Endothelial cell of umbilical vein (primary cell): ENCODE measurements around the gene TACC3. TPM values are rescaled to one million over a fixed set of nuclear protein-coding genes. Genes with fewer than 3 reads are reported as not detected.

Experiments used
- BruUV-seq: library from RNA; stranded (reverse); fragments of 400-500 nt; replicated peaks from 2 replicates; lab custom pipeline; 2021; lab: Mats Ljungman, UMichigan
- CTCF ChIA-PET: fragments of 300-600, 350-600 bp; sonication (Branson Sonifier 250); formaldehyde crosslinking; loops from one replicate; lab custom pipeline; 2021; ENCODE audit warnings: antibody characterized with exemption, inconsistent platforms; lab: Charles Lee
- POLR2A ChIA-PET: fragments of 300-600, 350-600 bp; sonication (Branson Sonifier 250); formaldehyde crosslinking; loops from one replicate; lab custom pipeline; 2021; ENCODE audit warnings: antibody characterized with exemption, inconsistent platforms; lab: Charles Lee
- DNase-seq: peaks from one replicate; pipeline ENCODE4 v3.0.0-alpha.2; 2011; ENCODE audit warnings: low read depth, low spot score
- FAIRE-seq: peaks from 2 replicates; lab custom pipeline; 2011; peaks lifted over from hg19 to GRCh38; lab: Jason Lieb, UNC
- H2AFZ ChIP-seq: 2 replicates; pipeline ENCODE4 v1.6.0; 2012; ENCODE audit warnings: low read depth, low read length, control low read depth, inconsistent platforms
- H3K27ac ChIP-seq: 2 replicates; pipeline ENCODE4 v1.5.1; 2011; ENCODE audit warnings: low read depth, mild to moderate bottlenecking, control low read depth, low read length, moderate library complexity; ENCODE audit not compliant: insufficient read depth
- H3K27me3 ChIP-seq, 2 experiments: 2 replicates each; pipeline versions ENCODE4 v1.6.0 to v1.6.1; 2011; ENCODE audit warnings: low read length in 2 of 2, mixed read lengths in 1 of 2; ENCODE audit not compliant: control insufficient read depth in 2 of 2, insufficient read depth in 2 of 2
- H3K36me3 ChIP-seq, 2 experiments: 2 replicates in 1 of 2; 3 replicates in 1 of 2; pipeline ENCODE4 v1.5.1; 2011; ENCODE audit warnings: low read length in 2 of 2, mild to moderate bottlenecking in 1 of 2, moderate library complexity in 1 of 2; ENCODE audit not compliant: control insufficient read depth in 2 of 2, insufficient read depth in 2 of 2; ENCODE audit errors: extremely low read depth in 1 of 2
- H3K4me1 ChIP-seq: 3 replicates; pipeline ENCODE4 v1.5.1; 2011; ENCODE audit warnings: mild to moderate bottlenecking, low read length; ENCODE audit not compliant: control insufficient read depth, insufficient read depth; ENCODE audit errors: extremely low read depth
- H3K4me2 ChIP-seq: 2 replicates; pipeline ENCODE4 v1.6.1; 2011; ENCODE audit warnings: low read length, control low read depth, mixed read lengths; ENCODE audit not compliant: insufficient read depth
- H3K4me3 ChIP-seq, 3 experiments: fragments of 200-600 bp in 1 of 3; sonication (generic), shearing (Covaris generic) in 1 of 3; replicated peaks in 1 of 3; 2 replicates each; pipeline ENCODE4 v1.5.1; 2011 to 2016; ENCODE audit warnings: control low read depth in 3 of 3, low read length in 3 of 3, mild to moderate bottlenecking in 2 of 3, inconsistent platforms in 1 of 3, low read depth in 1 of 3, moderate library complexity in 1 of 3; ENCODE audit not compliant: insufficient read depth in 1 of 3
- H3K79me2 ChIP-seq: 2 replicates; pipeline ENCODE4 v1.6.0; 2012; ENCODE audit warnings: low read length, inconsistent platforms; ENCODE audit not compliant: control insufficient read depth, insufficient read depth
- H3K9ac ChIP-seq: replicated peaks from 2 replicates; pipeline ENCODE3; 2011; ENCODE audit warnings: low read length, control low read depth; ENCODE audit not compliant: insufficient read depth; ENCODE audit errors: extremely low read depth
- H3K9me1 ChIP-seq: replicated peaks from 3 replicates; pipeline ENCODE4 v1.6.0; 2011; ENCODE audit warnings: mild to moderate bottlenecking, low read length; ENCODE audit not compliant: control insufficient read depth, insufficient read depth; ENCODE audit errors: extremely low read depth
- H3K9me3 ChIP-seq: replicated peaks from 2 replicates; pipeline ENCODE4 v1.5.1; 2012; ENCODE audit warnings: low read length, inconsistent platforms; ENCODE audit not compliant: control insufficient read depth, insufficient read depth
- H4K20me1 ChIP-seq: replicated peaks from 2 replicates; pipeline ENCODE3; 2011; ENCODE audit warnings: mild to moderate bottlenecking, low read length; ENCODE audit not compliant: control insufficient read depth, insufficient read depth; ENCODE audit errors: extremely low read depth
- EZH2 ChIP-seq: IDR thresholded peaks from 2 replicates; pipeline ENCODE4 v1.6.1; 2012; ENCODE audit warnings: borderline replicate concordance, low read depth, mild to moderate bottlenecking, moderate library complexity, low read length, inconsistent platforms; ENCODE audit not compliant: severe bottlenecking
- FOS ChIP-seq: IDR thresholded peaks from 2 replicates; pipeline ENCODE4 v1.6.1; 2011; ENCODE audit warnings: mild to moderate bottlenecking, low read length, moderate library complexity, borderline replicate concordance; ENCODE audit not compliant: insufficient read depth
- GATA2 ChIP-seq: IDR thresholded peaks from 2 replicates; pipeline ENCODE4 v1.7.0; 2011; ENCODE audit warnings: low read depth, mild to moderate bottlenecking, moderate library complexity, mixed read lengths, low read length; ENCODE audit not compliant: insufficient read length, insufficient read depth
- JUN ChIP-seq: IDR thresholded peaks from 2 replicates; pipeline ENCODE4 v1.6.1; 2011; ENCODE audit warnings: borderline replicate concordance, low read depth; ENCODE audit not compliant: insufficient read length, insufficient read depth
- MYC ChIP-seq: IDR thresholded peaks from one replicate; pipeline ENCODE4 v1.6.1; 2011; ENCODE audit warnings: mild to moderate bottlenecking, low read depth, low read length
- POLR2A ChIP-seq: IDR thresholded peaks from 2 replicates; pipeline ENCODE4 v1.6.1; 2012; ENCODE audit warnings: low read depth, mild to moderate bottlenecking, control low read depth, low read length
- POLR2AphosphoS5 ChIP-seq: IDR thresholded peaks from 2 replicates; pipeline ENCODE4 v1.6.1; 2012; ENCODE audit warnings: low read depth, mild to moderate bottlenecking, control low read depth, low read length, moderate library complexity; ENCODE audit not compliant: insufficient read depth
- dilution Hi-C: fragments of 300-500 bp; cut with MboI; formaldehyde crosslinking; loops from one replicate; pipeline ENCODE4 v1.15.0; 2019; ENCODE audit warnings: low sequenced_read_pairs; ENCODE audit not compliant: extremely low pct_ligation_motif_present
- intact Hi-C: fragments of 100-400 bp; cut with micrococcal nuclease; formaldehyde crosslinking; loops from one replicate; pipeline ENCODE4 v1.10.0; 2022
- polyA plus RNA-seq, 4 experiments: library from polyadenylated mRNA; depleted of rRNA in 3 of 4; stranded (reverse) in 3 of 4; unstranded in 1 of 4; fragments of >200 nt; gene quantifications; 2 replicates each; pipeline versions ENCODE4 v1.2.1 to v1.2.3, GENCODE V29; 2011 to 2012; ENCODE audit warnings: missing spikeins in 1 of 4
- total RNA-seq: library from RNA; stranded (reverse); gene quantifications from 2 replicates; pipeline ENCODE4 v1.2.3, GENCODE V29; 2021
- TF ChIP-seq, protein P1 (sequence below): IDR thresholded peaks from 2 replicates; pipeline ENCODE4 v1.6.1; 2011; ENCODE audit not compliant: insufficient read depth, insufficient read length
- TF ChIP-seq, protein P2 (sequence below), 2 donors: IDR thresholded peaks; 1 replicate in 1 of 2; 2 replicates in 1 of 2; pipeline ENCODE4 v1.5.1; 2011; ENCODE audit warnings: low read length in 2 of 2, mild to moderate bottlenecking in 2 of 2, moderate library complexity in 2 of 2, control low read depth in 1 of 2, inconsistent platforms in 1 of 2, low read depth in 1 of 2; ENCODE audit not compliant: insufficient read depth in 1 of 2; ENCODE audit errors: extremely low read depth in 1 of 2

Gene TACC3
- total and polyA plus RNA-seq, 2 donors (not counting 3 experiments of a cell fraction or from before 2014, with no cell fraction given), result 54.5 to 135 TPM

DNA sequence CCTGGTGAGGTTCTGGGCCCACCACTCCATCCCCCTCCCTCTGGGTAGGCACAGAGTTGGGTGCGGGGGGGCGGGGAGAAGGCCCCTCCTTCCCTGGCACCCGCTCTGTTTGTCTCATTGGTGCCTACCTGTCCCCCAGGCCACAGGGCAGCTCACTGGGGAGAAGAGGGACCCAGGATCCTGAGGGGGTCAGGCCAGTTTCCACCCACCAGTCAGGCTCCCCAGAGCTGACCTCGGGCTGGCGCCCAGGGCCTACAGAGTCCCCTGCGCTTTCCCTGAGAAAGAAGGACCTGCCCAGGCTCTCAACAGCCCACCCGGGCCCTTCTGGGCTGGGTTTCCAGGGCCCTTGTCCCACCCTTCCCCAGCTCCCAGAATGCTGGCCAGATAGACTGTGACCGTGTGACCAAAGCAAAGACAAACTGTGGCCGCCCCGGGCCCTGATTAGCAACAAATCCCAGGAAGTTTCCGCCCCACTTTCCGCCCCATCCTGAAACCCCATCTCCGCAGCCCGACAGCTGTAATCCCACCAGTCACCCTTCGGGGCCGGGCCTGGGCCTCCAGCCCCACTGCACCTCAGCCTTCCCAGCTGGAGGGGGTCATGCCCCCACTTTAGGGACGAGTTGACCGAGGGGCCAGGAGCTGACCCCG, 38.0 kb downstream of the TACC3 start:
- H3K4me2 ChIP-seq, result no peak overlapping the region
- H3K4me3 ChIP-seq, result no peak overlapping the region
- FAIRE-seq, result no peak
- no peaks in the 10 kb centered on the region for H3K9me1 ChIP-seq
- TF ChIP-seq FOS (no peak), JUN (no peak), MYC (no peak), POLR2AphosphoS5 (no peak), EZH2 (no peak), GATA2 (no peak), POLR2A (no peak)
- TF ChIP-seq, protein P1, sequence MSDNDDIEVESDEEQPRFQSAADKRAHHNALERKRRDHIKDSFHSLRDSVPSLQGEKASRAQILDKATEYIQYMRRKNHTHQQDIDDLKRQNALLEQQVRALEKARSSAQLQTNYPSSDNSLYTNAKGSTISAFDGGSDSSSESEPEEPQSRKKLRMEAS, result no peak
- TF ChIP-seq, protein P2, sequence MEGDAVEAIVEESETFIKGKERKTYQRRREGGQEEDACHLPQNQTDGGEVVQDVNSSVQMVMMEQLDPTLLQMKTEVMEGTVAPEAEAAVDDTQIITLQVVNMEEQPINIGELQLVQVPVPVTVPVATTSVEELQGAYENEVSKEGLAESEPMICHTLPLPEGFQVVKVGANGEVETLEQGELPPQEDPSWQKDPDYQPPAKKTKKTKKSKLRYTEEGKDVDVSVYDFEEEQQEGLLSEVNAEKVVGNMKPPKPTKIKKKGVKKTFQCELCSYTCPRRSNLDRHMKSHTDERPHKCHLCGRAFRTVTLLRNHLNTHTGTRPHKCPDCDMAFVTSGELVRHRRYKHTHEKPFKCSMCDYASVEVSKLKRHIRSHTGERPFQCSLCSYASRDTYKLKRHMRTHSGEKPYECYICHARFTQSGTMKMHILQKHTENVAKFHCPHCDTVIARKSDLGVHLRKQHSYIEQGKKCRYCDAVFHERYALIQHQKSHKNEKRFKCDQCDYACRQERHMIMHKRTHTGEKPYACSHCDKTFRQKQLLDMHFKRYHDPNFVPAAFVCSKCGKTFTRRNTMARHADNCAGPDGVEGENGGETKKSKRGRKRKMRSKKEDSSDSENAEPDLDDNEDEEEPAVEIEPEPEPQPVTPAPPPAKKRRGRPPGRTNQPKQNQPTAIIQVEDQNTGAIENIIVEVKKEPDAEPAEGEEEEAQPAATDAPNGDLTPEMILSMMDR (IDR thresholded peaks at IDR 0.05; ENCODE audit: extremely low read depth in 1 of 2, insufficient read depth in 1 of 2, low read depth in 1 of 2, low read length in 2 of 2), result no peak
- no peaks in the 10 kb centered on the region for H3K36me3 ChIP-seq
- H3K9me3 ChIP-seq, result no peaks in the 10 kb centered on the region
- no peak overlapping the region for H3K9ac ChIP-seq
- CTCF ChIA-PET, result interaction anchor here (1.0 to 2.9 kb wide), 4 partner anchors 9 to 152 kb away, joined by 3 to 14 read pairs (median 7); no protein-coding TSS in a partner anchor
- peaks cover 13% of the 10 kb centered on the region for H3K4me1 ChIP-seq
- no peak overlapping the region for H3K27ac ChIP-seq
- H4K20me1 ChIP-seq, result no peaks in the 10 kb centered on the region
- POLR2A ChIA-PET, result no interaction called here
- intact Hi-C loops, result no loop called here
- dilution Hi-C loops, result no loop called here
- H2AFZ ChIP-seq, result no peak overlapping the region
- BruUV-seq, result no TSS peak
- H3K79me2 ChIP-seq, result no peaks in the 10 kb centered on the region
- no peaks in the 10 kb centered on the region for H3K27me3 ChIP-seq
- no peak for DNase-seq
